A673 (cell line): ENCODE results near the gene PDCD6IP.

ENCODE experiments used
- CTCF ChIP-seq: fragments of 300-800, 200-600 bp; sonication (generic); conservative IDR thresholded peaks from 2 replicates; pipeline ENCODE4 v1.5.1; 2017; ENCODE audit warnings: low read depth, mild to moderate bottlenecking, antibody characterized with exemption, low read length, moderate library complexity, mixed read lengths
- EZH2 ChIP-seq: fragments of 200-600 bp; sonication (generic); IDR thresholded peaks from 2 replicates; pipeline ENCODE4 v1.6.1; 2017; ENCODE audit warnings: borderline replicate concordance, low read depth, mild to moderate bottlenecking, mixed read lengths, antibody characterized with exemption, low read length; ENCODE audit not compliant: poor library complexity, severe bottlenecking

- TF ChIP-seq CTCF (no peak), EZH2 (no peak)
Measured at GRCh38 chr3:33810545-33810944, 12.1 kb downstream of the PDCD6IP start.
